H9 (cell line): ENCODE data around the gene NECAB2. TPM values are rescaled to one million over a fixed set of nuclear protein-coding genes. Genes with fewer than 3 reads are reported as not detected.

Source experiments
- DNase-seq: peaks from one replicate; pipeline ENCODE4 v3.0.0-alpha.2; 2017
- H2AFZ ChIP-seq: one replicate; pipeline ENCODE4 v1.6.1; 2013; ENCODE audit warnings: mild to moderate bottlenecking, low read length, control low read depth, moderate library complexity
- H2AK5ac ChIP-seq: 2 replicates; pipeline ENCODE4 v1.6.1; 2013; ENCODE audit warnings: low read length, control low read depth, mixed read lengths; ENCODE audit not compliant: insufficient read length
- H2BK120ac ChIP-seq: one replicate; pipeline ENCODE4 v1.6.1; 2013; ENCODE audit warnings: low read depth, mild to moderate bottlenecking, low read length, control low read depth, inconsistent platforms; ENCODE audit not compliant: poor library complexity, severe bottlenecking
- H2BK12ac ChIP-seq: 2 replicates; pipeline ENCODE4 v1.6.1; 2013; ENCODE audit warnings: low read length, control low read depth, mixed read lengths, low read depth; ENCODE audit not compliant: insufficient read length
- H2BK15ac ChIP-seq: 2 replicates; pipeline ENCODE4 v1.6.1; 2013; ENCODE audit warnings: low read depth, low read length, control low read depth
- H2BK20ac ChIP-seq: one replicate; pipeline ENCODE4 v1.6.1; 2013; ENCODE audit warnings: low read depth, mild to moderate bottlenecking, low read length, control low read depth, inconsistent platforms; ENCODE audit not compliant: poor library complexity, severe bottlenecking
- H2BK5ac ChIP-seq: 2 replicates; pipeline ENCODE4 v1.6.1; 2013; ENCODE audit warnings: low read length, control low read depth, mixed read lengths; ENCODE audit not compliant: insufficient read length
- H3K14ac ChIP-seq: 2 replicates; pipeline ENCODE4 v1.6.1; 2013; ENCODE audit warnings: low read length, control low read depth; ENCODE audit not compliant: insufficient read depth
- H3K18ac ChIP-seq: 2 replicates; pipeline ENCODE4 v1.6.1; 2013; ENCODE audit warnings: low read depth, mild to moderate bottlenecking, mixed read lengths, low read length, control low read depth; ENCODE audit not compliant: insufficient read length
- H3K23ac ChIP-seq: 2 replicates; pipeline ENCODE4 v1.6.1; 2013; ENCODE audit warnings: low read length, control low read depth, mixed read lengths, low read depth; ENCODE audit not compliant: insufficient read length
- H3K23me2 ChIP-seq: 2 replicates; pipeline ENCODE4 v1.6.1; 2013; ENCODE audit warnings: low read depth, mild to moderate bottlenecking, mixed read lengths, low read length, control low read depth; ENCODE audit not compliant: insufficient read length, poor library complexity, severe bottlenecking
- H3K27ac ChIP-seq: 2 replicates; pipeline ENCODE4 v1.5.1; 2013; ENCODE audit warnings: low read length, control low read depth, mixed read lengths, low read depth; ENCODE audit not compliant: insufficient read length
- H3K27me3 ChIP-seq: 2 replicates; pipeline ENCODE4 v1.6.1; 2013; ENCODE audit warnings: low read length, control low read depth, inconsistent platforms; ENCODE audit not compliant: insufficient read depth
- H3K4ac ChIP-seq: 2 replicates; pipeline ENCODE4 v1.6.1; 2013; ENCODE audit warnings: low read depth, mild to moderate bottlenecking, control low read depth, inconsistent platforms, low read length, moderate library complexity
- H3K4me1 ChIP-seq: 2 replicates; pipeline ENCODE4 v1.6.1; 2013; ENCODE audit warnings: low read length, control low read depth, inconsistent platforms; ENCODE audit not compliant: insufficient read depth
- H3K4me2 ChIP-seq: 2 replicates; pipeline ENCODE4 v1.6.1; 2013; ENCODE audit warnings: low read length, control low read depth, mixed read lengths; ENCODE audit not compliant: insufficient read length, insufficient read depth
- H3K56ac ChIP-seq: 2 replicates; pipeline ENCODE4 v1.6.1; 2013; ENCODE audit warnings: low read depth, mild to moderate bottlenecking, mixed read lengths, low read length, control low read depth; ENCODE audit not compliant: insufficient read length
- H3K79me1 ChIP-seq: 2 replicates; pipeline ENCODE4 v1.6.1; 2013; ENCODE audit warnings: low read depth, mild to moderate bottlenecking, moderate library complexity, low read length, control low read depth, inconsistent platforms; ENCODE audit not compliant: insufficient read depth, poor library complexity, severe bottlenecking
- H3K79me2 ChIP-seq: 2 replicates; pipeline ENCODE4 v1.6.1; 2013; ENCODE audit warnings: low read length, control low read depth, inconsistent platforms; ENCODE audit not compliant: insufficient read depth
- H3K9ac ChIP-seq: 2 replicates; pipeline ENCODE4 v1.6.1; 2013; ENCODE audit warnings: low read length, control low read depth, mixed read lengths; ENCODE audit not compliant: insufficient read length; ENCODE audit errors: extremely low read depth
- H3K9me3 ChIP-seq: one replicate; pipeline ENCODE4 v1.6.1; 2013; ENCODE audit warnings: low read depth, low read length, inconsistent platforms; ENCODE audit not compliant: control insufficient read depth
- H3T11ph ChIP-seq: one replicate; pipeline ENCODE4 v1.6.1; 2013; ENCODE audit warnings: mild to moderate bottlenecking, low read length, control low read depth, inconsistent platforms
- H4K20me1 ChIP-seq: one replicate; pipeline ENCODE4 v1.6.1; 2013; ENCODE audit not compliant: control insufficient read depth, insufficient read length, insufficient read depth
- H4K5ac ChIP-seq: 2 replicates; pipeline ENCODE4 v1.6.1; 2013; ENCODE audit warnings: low read depth, mild to moderate bottlenecking, mixed read lengths, low read length, control low read depth; ENCODE audit not compliant: insufficient read length
- H4K8ac ChIP-seq: replicated peaks from 2 replicates; pipeline ENCODE4 v1.6.1; 2013; ENCODE audit warnings: low read length, control low read depth, mixed read lengths, low read depth; ENCODE audit not compliant: insufficient read length
- H4K91ac ChIP-seq: 2 replicates; pipeline ENCODE4 v1.6.1; 2013; ENCODE audit warnings: low read depth, mild to moderate bottlenecking, moderate library complexity, mixed read lengths, low read length, control low read depth; ENCODE audit not compliant: insufficient read length
- H3K27ac Mint-ChIP-seq, 3 experiments: 2 replicates in 2 of 3; 3 replicates in 1 of 3; pipeline ENCODE4 v1.8.0; 2020 to 2021; ENCODE audit warnings: mixed read lengths in 3 of 3, mild to moderate bottlenecking in 1 of 3, moderate library complexity in 1 of 3
- H3K27me3 Mint-ChIP-seq: 2 replicates; pipeline ENCODE4 v1.8.0; 2021; ENCODE audit warnings: low read depth, mild to moderate bottlenecking, moderate library complexity, mixed read lengths
- H3K36me3 Mint-ChIP-seq, 3 experiments: 2 replicates in 2 of 3; 3 replicates in 1 of 3; pipeline ENCODE4 v1.8.0; 2020 to 2021; ENCODE audit warnings: low read depth in 3 of 3, mixed read lengths in 3 of 3; ENCODE audit not compliant: insufficient read depth in 1 of 3
- H3K4me1 Mint-ChIP-seq, 2 experiments: 2 replicates each; pipeline ENCODE4 v1.8.0; 2020; ENCODE audit warnings: mixed read lengths in 2 of 2
- H3K4me3 Mint-ChIP-seq, 2 experiments: 2 replicates in 1 of 2; 3 replicates in 1 of 2; pipeline ENCODE4 v1.8.0; 2020 to 2021; ENCODE audit warnings: mild to moderate bottlenecking in 2 of 2, mixed read lengths in 2 of 2, moderate library complexity in 1 of 2
- H3K9me3 Mint-ChIP-seq, 2 experiments: 2 replicates in 1 of 2; 3 replicates in 1 of 2; pipeline ENCODE4 v1.8.0; 2020; ENCODE audit warnings: mild to moderate bottlenecking in 2 of 2, mixed read lengths in 2 of 2, moderate library complexity in 1 of 2
- WGBS: extraction: QIAGEN DNeasy Blood & Tissue Kit; methylation state at CpG from one replicate; pipeline ENCODE4 v1.1.7; 2013; ENCODE audit warnings: missing lambda C conversion rate, low lambda C conversion rate, mixed read lengths; ENCODE audit not compliant: insufficient read length; ENCODE audit errors: extremely low coverage; 5-methylcytosine and 5-hydroxymethylcytosine counted together
- total RNA-seq: library from RNA; stranded (reverse); gene quantifications from 2 replicates; pipeline ENCODE4 v1.2.1, GENCODE V29; 2021
- TF ChIP-seq, protein P1 (sequence below): fragments of 200-600 bp; sonication (generic); conservative IDR thresholded peaks from 3 replicates; pipeline ENCODE4 v1.8.0; 2021; ENCODE audit warnings: antibody characterized with exemption, mild to moderate bottlenecking

Gene NECAB2
- total RNA-seq, 1 experiment from 2014 or later, result 12.6 TPM

DNA sequence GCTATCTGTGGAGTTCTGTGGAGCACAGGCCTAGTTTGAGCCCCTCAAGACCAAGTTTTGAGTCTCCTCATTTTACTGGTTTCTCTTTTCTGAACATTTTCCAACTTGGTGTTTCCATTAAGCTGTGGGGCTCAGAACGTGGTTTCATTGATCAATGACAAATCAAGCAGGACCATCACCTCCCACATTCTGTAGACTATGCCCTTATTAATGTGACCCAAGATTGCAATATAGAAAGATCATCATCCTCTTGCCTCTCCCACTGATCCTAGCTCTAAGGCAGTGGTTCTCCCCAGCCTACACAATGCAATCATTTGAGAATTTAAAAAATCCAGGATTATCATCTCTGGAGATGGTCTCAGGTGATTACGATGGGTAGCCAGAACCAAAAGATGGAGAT, 30.8 kb upstream of the NECAB2 start:
- Histone ChIP-seq H2AFZ (no peak overlapping the region), H2BK20ac (no peak overlapping the region), H3K18ac (no peak overlapping the region), H4K5ac (no peak overlapping the region), H3K9me3 (no peaks in the 10 kb centered on the region), H3K27ac (no peak overlapping the region), H4K8ac (no peak overlapping the region), H2BK5ac (no peak overlapping the region), H3K79me1 (no peaks in the 10 kb centered on the region), H2AK5ac (no peak overlapping the region), H2BK15ac (no peak overlapping the region), H2BK120ac (no peak overlapping the region), H3K27me3 (no peaks in the 10 kb centered on the region), H3K4me1 (no peaks in the 10 kb centered on the region), H3K23ac (no peak overlapping the region), H3T11ph (no peak overlapping the region), H3K56ac (no peak overlapping the region), H3K23me2 (no peaks in the 10 kb centered on the region), H3K4ac (no peak overlapping the region), H3K9ac (no peak overlapping the region), H4K20me1 (no peaks in the 10 kb centered on the region), H2BK12ac (no peak overlapping the region), H3K14ac (no peak overlapping the region), H4K91ac (no peak overlapping the region), H3K79me2 (no peaks in the 10 kb centered on the region), H3K4me2 (no peak overlapping the region)
- WGBS, result no CpG with 5 or more reads among the region's 2 CpGs
- peaks cover 0 to 8% (median 6%) of the 10 kb centered on the region in 3 experiments; a peak in 4 of 7 replicates for H3K36me3 Mint-ChIP-seq
- no peak overlapping the region for H3K27ac Mint-ChIP-seq
- TF ChIP-seq, protein P1, sequence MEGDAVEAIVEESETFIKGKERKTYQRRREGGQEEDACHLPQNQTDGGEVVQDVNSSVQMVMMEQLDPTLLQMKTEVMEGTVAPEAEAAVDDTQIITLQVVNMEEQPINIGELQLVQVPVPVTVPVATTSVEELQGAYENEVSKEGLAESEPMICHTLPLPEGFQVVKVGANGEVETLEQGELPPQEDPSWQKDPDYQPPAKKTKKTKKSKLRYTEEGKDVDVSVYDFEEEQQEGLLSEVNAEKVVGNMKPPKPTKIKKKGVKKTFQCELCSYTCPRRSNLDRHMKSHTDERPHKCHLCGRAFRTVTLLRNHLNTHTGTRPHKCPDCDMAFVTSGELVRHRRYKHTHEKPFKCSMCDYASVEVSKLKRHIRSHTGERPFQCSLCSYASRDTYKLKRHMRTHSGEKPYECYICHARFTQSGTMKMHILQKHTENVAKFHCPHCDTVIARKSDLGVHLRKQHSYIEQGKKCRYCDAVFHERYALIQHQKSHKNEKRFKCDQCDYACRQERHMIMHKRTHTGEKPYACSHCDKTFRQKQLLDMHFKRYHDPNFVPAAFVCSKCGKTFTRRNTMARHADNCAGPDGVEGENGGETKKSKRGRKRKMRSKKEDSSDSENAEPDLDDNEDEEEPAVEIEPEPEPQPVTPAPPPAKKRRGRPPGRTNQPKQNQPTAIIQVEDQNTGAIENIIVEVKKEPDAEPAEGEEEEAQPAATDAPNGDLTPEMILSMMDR, result no peak
- peaks cover 12% of the 10 kb centered on the region for H3K27me3 Mint-ChIP-seq
- no peak overlapping the region for H3K4me3 Mint-ChIP-seq
- H3K9me3 Mint-ChIP-seq, result no peaks in the 10 kb centered on the region
- H3K4me1 Mint-ChIP-seq, result peaks cover 5 to 16% of the 10 kb centered on the region in 2 experiments
- DNase-seq, result no peak
